ENCODE data around the gene MRPS27. TPM values are rescaled to one million over a fixed set of nuclear protein-coding genes. Genes with fewer than 3 reads are reported as not detected.

MRPS27 gene
- total RNA-seq, 1 experiment from 2014 or later, result 61.2 TPM

GRCh38 chr5:72294473-72294872, 25.6 kb downstream of the MRPS27 start:
- no peak for TF ChIP-seq CTCF (IDR thresholded peaks at IDR 0.05; ENCODE audit: unreplicated experiment)
- Mint-ChIP-seq H3K4me3 (ENCODE audit: low read depth, unreplicated experiment) (no peak overlapping the region), H3K27me3 (ENCODE audit: unreplicated experiment) (no peaks in the 10 kb centered on the region), H3K9me3 (ENCODE audit: low read depth, unreplicated experiment) (no peaks in the 10 kb centered on the region), H3K27ac (ENCODE audit: unreplicated experiment) (no peak overlapping the region), H3K4me1 (ENCODE audit: low read depth, unreplicated experiment) (no peaks in the 10 kb centered on the region), H3K36me3 (ENCODE audit: insufficient read depth, unreplicated experiment) (peaks cover 11% of the 10 kb centered on the region)
- BruUV-seq (replicated peaks), result no TSS peak
- DNase-seq, result no peak
- CTCF ChIA-PET, result no interaction called here
- intact Hi-C loops (cut with micrococcal nuclease; ENCODE audit: unreplicated experiment), result no loop called here

GRCh38 chr5:72293495-72294055, 26.5 kb downstream of the MRPS27 start:
- DNase-seq, result no peak
- peaks cover 11% of the 10 kb centered on the region for H3K36me3 Mint-ChIP-seq (ENCODE audit: insufficient read depth, unreplicated experiment)
- H3K9me3 Mint-ChIP-seq (ENCODE audit: low read depth, unreplicated experiment), result no peaks in the 10 kb centered on the region
- intact Hi-C loops (cut with micrococcal nuclease; ENCODE audit: unreplicated experiment), result no loop called here
- no peak for TF ChIP-seq CTCF (IDR thresholded peaks at IDR 0.05; ENCODE audit: unreplicated experiment)
- no peaks in the 10 kb centered on the region for H3K4me1 Mint-ChIP-seq (ENCODE audit: low read depth, unreplicated experiment)
- H3K27me3 Mint-ChIP-seq (ENCODE audit: unreplicated experiment), result no peaks in the 10 kb centered on the region
- no TSS peak for BruUV-seq (replicated peaks)
- H3K27ac Mint-ChIP-seq (ENCODE audit: unreplicated experiment), result no peak overlapping the region
- no peak overlapping the region for H3K4me3 Mint-ChIP-seq (ENCODE audit: low read depth, unreplicated experiment)
- CTCF ChIA-PET, result interaction anchor here (0.6 to 0.7 kb wide), 2 partner anchors 193 to 821 kb away, joined by 3 read pairs; no protein-coding TSS in a partner anchor

- TF ChIP-seq CTCF (IDR thresholded peaks at IDR 0.05; ENCODE audit: unreplicated experiment), result no peak
- H3K9me3 Mint-ChIP-seq (ENCODE audit: low read depth, unreplicated experiment), result no peaks in the 10 kb centered on the region
- no peak overlapping the region for H3K27ac Mint-ChIP-seq (ENCODE audit: unreplicated experiment)
- CTCF ChIA-PET, result interaction anchor here (0.7 kb wide), 2 partner anchors 21 to 224 kb away, joined by 3 to 4 read pairs; no protein-coding TSS in a partner anchor
- intact Hi-C loops (cut with micrococcal nuclease; ENCODE audit: unreplicated experiment), result no loop called here
- BruUV-seq (replicated peaks), result no TSS peak
- no peaks in the 10 kb centered on the region for H3K27me3 Mint-ChIP-seq (ENCODE audit: unreplicated experiment)
- peaks cover 11% of the 10 kb centered on the region for H3K36me3 Mint-ChIP-seq (ENCODE audit: insufficient read depth, unreplicated experiment)
- no peak for DNase-seq
- no peaks in the 10 kb centered on the region for H3K4me1 Mint-ChIP-seq (ENCODE audit: low read depth, unreplicated experiment)
- H3K4me3 Mint-ChIP-seq (ENCODE audit: low read depth, unreplicated experiment), result no peak overlapping the region
These were observed 27.6 kb downstream of the MRPS27 start for GRCh38 chr5:72292411-72292810.

GRCh38 chr5:72291601-72292000, 28.4 kb downstream of the MRPS27 start:
- no TSS peak for BruUV-seq (replicated peaks)
- no peak for DNase-seq
- H3K4me3 Mint-ChIP-seq (ENCODE audit: low read depth, unreplicated experiment), result no peak overlapping the region
- intact Hi-C loops (cut with micrococcal nuclease; ENCODE audit: unreplicated experiment), result no loop called here
- H3K27ac Mint-ChIP-seq (ENCODE audit: unreplicated experiment), result no peak overlapping the region
- H3K27me3 Mint-ChIP-seq (ENCODE audit: unreplicated experiment), result no peaks in the 10 kb centered on the region
- no peak for TF ChIP-seq CTCF (IDR thresholded peaks at IDR 0.05; ENCODE audit: unreplicated experiment)
- H3K4me1 Mint-ChIP-seq (ENCODE audit: low read depth, unreplicated experiment), result no peaks in the 10 kb centered on the region
- H3K36me3 Mint-ChIP-seq (ENCODE audit: insufficient read depth, unreplicated experiment), result peaks cover 13% of the 10 kb centered on the region
- no peaks in the 10 kb centered on the region for H3K9me3 Mint-ChIP-seq (ENCODE audit: low read depth, unreplicated experiment)
- CTCF ChIA-PET, result no interaction called here

All from Calu3 (cell line).